Stomach (tissue), 4 donors: ENCODE data around the gene FER1L5.

Experiments used
- POLR2AphosphoS5 ChIP-seq, 3 donors: sonication (generic); formaldehyde crosslinking; IDR thresholded peaks; one replicate each; pipeline ENCODE4 v1.6.1; 2016; ENCODE audit warnings: antibody characterized with exemption in 3 of 3
- TF ChIP-seq, protein P1 (sequence below), 7 experiments: fragments of 450-650 bp in 4 of 7; fragments of 200-600 bp in 3 of 7; sonication (generic) in 3 of 7; IDR thresholded peaks; one replicate each; pipeline ENCODE4 v1.5.1; 2016 to 2019; ENCODE audit warnings: antibody characterized with exemption in 7 of 7, control low read depth in 2 of 7, mild to moderate bottlenecking in 1 of 7

DNA sequence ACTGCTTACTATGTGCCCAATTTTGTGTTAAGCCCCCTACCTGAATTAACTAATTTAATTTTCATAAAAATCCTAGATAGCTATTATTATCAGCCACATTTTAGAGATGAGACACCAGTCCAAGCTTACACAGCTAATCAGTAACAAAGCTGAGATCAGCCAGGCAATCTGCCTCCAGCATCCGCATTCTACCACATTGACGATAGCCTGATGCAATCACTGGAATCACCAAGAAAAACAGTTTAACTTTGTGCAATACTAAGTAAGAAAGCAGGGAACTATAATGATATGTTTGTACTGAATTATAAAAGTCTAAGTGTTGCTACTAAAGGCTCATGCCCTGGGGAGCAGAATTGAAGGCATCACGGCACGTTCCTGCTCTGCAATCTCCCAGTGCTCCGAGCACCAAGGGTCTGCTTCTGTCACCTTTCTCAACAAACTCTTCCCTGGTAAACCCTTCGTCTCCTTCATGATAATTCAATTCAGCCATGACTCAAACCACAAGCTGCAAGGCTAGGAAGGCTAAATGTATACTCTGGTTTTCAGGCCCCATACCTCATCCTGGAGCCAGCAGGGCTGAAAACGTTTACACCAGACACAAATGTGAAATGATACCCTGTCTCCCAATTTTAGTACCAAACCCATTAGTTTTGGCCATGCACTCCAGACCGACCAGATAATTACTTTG, 23.8 kb upstream of the FER1L5 start:
- TF ChIP-seq, protein P1, sequence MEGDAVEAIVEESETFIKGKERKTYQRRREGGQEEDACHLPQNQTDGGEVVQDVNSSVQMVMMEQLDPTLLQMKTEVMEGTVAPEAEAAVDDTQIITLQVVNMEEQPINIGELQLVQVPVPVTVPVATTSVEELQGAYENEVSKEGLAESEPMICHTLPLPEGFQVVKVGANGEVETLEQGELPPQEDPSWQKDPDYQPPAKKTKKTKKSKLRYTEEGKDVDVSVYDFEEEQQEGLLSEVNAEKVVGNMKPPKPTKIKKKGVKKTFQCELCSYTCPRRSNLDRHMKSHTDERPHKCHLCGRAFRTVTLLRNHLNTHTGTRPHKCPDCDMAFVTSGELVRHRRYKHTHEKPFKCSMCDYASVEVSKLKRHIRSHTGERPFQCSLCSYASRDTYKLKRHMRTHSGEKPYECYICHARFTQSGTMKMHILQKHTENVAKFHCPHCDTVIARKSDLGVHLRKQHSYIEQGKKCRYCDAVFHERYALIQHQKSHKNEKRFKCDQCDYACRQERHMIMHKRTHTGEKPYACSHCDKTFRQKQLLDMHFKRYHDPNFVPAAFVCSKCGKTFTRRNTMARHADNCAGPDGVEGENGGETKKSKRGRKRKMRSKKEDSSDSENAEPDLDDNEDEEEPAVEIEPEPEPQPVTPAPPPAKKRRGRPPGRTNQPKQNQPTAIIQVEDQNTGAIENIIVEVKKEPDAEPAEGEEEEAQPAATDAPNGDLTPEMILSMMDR (IDR thresholded peaks at IDR 0.05): no peak
- no peak for TF ChIP-seq POLR2AphosphoS5 (IDR thresholded peaks at IDR 0.05)
